Gastroesophageal sphincter (tissue), 3 donors: ENCODE results near the gene PRMT5.

ENCODE experiments used
- POLR2A ChIP-seq, 2 donors: fragments of 450-650 bp; IDR thresholded peaks; one replicate each; pipeline ENCODE4 v1.6.1; 2017; ENCODE audit warnings: antibody characterized with exemption in 2 of 2, mild to moderate bottlenecking in 2 of 2, moderate library complexity in 1 of 2
- POLR2AphosphoS5 ChIP-seq: sonication (generic); formaldehyde crosslinking; IDR thresholded peaks from one replicate; pipeline ENCODE4 v1.6.1; 2017; ENCODE audit warnings: antibody characterized with exemption
- TF ChIP-seq, protein P1 (sequence below), 4 experiments: fragments of 200-600 bp in 2 of 4; fragments of 450-650 bp in 2 of 4; sonication (generic) in 1 of 4; IDR thresholded peaks; one replicate each; pipeline ENCODE4 v1.5.1; 2017 to 2019; ENCODE audit warnings: antibody characterized with exemption in 4 of 4, mild to moderate bottlenecking in 2 of 4, moderate library complexity in 2 of 4

- TF ChIP-seq POLR2AphosphoS5 (peak; percentile 78), POLR2A (IDR thresholded peaks at IDR 0.05) (peak; percentile 73 to 83)
- TF ChIP-seq, protein P1, sequence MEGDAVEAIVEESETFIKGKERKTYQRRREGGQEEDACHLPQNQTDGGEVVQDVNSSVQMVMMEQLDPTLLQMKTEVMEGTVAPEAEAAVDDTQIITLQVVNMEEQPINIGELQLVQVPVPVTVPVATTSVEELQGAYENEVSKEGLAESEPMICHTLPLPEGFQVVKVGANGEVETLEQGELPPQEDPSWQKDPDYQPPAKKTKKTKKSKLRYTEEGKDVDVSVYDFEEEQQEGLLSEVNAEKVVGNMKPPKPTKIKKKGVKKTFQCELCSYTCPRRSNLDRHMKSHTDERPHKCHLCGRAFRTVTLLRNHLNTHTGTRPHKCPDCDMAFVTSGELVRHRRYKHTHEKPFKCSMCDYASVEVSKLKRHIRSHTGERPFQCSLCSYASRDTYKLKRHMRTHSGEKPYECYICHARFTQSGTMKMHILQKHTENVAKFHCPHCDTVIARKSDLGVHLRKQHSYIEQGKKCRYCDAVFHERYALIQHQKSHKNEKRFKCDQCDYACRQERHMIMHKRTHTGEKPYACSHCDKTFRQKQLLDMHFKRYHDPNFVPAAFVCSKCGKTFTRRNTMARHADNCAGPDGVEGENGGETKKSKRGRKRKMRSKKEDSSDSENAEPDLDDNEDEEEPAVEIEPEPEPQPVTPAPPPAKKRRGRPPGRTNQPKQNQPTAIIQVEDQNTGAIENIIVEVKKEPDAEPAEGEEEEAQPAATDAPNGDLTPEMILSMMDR (IDR thresholded peaks at IDR 0.05), result peak in 1 of 4 experiments; percentile 1
Observed at GRCh38 chr14:22871224-22872032, 57.7 kb downstream of the PRMT5 start, which contains the start of gene LRP10.
